GM18520 (cell line): Measurements from ENCODE around the gene NRM.
"Not testable (repeated sequence)": the region's sequence is repeated elsewhere in the genome, so short reads cannot be mapped to it uniquely, and the experiment has no call there.

ENCODE experiments used
- ATAC-seq: cut with Tn5 transposase; IDR thresholded peaks from one replicate; pipeline ENCODE4 v1.9.1; 2021; ENCODE audit not compliant: unreplicated experiment

Gene NRM

DNA sequence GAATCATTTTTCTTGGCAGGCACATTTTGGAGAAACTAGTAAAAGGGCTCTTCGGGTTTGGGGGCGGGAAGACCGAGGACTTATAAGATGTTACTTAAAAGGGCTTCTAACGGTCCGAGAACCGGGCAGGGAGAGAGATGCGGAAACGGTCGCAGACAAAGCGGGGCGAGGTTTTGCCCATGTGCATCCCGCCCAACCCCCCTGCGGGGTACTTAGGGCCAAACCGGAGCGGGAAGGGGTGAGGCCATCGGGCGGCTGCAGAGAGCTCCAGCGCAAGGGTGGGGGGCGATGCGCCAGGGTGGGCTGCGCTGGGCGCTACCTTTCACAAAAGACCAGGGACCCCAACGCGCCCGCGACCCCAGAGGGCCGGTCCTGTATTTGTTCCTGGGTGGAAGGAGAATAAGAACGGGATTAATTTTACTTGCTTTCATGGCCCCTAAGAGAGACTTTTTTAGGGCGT lies 30.0 kb upstream of the NRM start:
- no peak for ATAC-seq

DNA sequence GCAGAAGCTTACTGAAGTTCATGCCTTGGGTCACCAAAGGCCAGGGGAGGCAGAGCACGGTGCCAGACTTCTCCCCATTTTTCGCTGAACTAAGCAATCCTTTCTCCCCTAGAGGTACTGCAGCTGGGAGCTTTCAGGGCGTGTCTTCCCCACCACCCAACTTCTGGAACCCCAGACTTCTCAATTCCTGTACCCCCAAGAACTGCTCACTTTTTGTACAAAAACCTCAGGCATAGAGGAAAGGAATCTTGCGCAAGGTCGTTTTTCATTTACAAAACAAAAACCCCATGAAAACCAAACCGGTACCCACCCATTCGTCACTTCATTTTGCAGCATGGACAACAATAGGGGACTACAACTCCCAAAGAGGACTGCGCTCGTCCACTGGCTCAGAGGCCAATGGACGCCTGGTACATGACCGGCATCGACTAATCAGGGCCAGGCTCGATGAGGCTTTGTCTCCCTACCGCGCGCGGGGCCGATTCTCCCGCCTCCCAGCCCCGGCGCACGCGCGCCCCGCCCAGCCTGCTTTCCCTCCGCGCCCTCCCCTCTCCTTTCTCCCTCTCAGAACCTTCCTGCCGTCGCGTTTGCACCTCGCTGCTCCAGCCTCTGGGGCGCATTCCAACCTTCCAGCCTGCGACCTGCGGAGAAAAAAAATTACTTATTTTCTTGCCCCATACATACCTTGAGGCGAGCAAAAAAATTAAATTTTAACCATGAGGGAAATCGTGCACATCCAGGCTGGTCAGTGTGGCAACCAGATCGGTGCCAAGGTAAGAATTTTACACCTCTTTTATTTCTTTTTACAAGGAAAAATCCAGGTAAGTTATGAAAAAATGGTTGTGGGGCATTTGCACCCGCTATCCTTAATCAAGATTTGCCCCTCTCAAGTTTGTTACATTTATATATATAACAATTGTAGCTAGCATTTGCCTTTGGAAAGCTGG lies 29.3 kb upstream of the NRM start, which contains the start of gene TUBB:
TSS of gene TUBB (plus strand) at position 562 of the 947 bp plus-strand sequence. CDS start at position 717, 155 bp downstream.
- ATAC-seq, result peak; percentile 36

DNA sequence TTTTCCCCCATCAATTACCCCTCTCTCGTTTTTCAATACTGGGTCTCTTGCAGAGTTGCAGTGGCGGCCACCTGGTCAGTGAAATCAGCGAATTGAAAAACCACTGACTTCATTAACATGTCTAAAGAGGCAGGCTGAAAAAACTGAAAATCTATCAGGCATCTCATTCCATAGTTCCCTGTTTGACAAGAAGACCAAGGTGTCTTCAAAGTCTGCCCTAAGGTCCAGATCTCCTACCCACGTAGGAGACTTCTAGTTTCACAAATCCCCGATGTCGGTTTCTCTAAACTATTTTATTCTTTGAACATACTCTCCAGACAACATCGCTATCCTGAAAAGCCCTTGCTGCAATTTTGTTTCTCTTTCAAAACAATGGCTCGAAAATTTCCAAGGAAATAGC lies 28.6 kb upstream of the NRM start:
- ATAC-seq, result no peak

DNA sequence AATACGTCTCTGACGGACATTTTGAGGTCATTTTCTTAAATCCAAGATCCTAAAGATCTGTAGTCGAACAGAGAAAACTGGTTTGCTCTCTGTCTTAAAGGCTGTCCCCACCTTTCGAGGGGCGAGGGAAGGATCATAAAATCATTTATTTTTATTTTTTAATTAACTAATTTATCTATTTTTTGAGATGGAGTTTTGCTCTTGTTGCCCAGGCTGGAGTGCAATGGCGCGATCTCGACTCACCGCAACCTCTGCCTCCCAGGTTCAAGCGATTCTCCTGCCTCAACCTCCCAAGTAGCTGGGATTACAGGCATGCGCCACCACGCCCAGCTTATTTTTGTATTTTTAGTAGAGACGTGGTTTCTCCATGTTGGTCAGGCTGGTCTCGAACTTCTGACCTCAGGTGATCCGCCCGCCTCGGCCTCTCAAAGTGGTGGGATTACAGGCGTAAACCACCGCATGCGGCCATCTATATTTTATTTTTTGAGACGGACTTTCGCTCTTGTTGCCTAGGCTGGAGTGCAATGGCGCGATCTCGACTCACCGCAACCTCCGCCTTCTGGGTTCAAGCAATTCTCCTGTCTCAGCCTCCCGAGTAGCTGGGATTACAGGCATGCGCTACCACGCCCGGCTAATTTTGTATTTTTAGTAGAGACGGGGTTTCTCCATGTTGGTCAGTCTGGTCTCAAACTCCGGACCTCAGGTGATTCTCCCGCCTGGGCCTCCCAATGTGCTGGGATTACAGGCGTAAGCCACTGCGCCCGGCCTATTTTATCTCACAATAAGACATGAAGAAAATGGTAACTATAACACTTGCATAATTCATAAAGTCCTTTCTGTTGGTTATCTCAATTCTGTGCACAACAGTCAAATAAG lies 27.3 kb upstream of the NRM start:
- ATAC-seq, result not testable (repeated sequence)

DNA sequence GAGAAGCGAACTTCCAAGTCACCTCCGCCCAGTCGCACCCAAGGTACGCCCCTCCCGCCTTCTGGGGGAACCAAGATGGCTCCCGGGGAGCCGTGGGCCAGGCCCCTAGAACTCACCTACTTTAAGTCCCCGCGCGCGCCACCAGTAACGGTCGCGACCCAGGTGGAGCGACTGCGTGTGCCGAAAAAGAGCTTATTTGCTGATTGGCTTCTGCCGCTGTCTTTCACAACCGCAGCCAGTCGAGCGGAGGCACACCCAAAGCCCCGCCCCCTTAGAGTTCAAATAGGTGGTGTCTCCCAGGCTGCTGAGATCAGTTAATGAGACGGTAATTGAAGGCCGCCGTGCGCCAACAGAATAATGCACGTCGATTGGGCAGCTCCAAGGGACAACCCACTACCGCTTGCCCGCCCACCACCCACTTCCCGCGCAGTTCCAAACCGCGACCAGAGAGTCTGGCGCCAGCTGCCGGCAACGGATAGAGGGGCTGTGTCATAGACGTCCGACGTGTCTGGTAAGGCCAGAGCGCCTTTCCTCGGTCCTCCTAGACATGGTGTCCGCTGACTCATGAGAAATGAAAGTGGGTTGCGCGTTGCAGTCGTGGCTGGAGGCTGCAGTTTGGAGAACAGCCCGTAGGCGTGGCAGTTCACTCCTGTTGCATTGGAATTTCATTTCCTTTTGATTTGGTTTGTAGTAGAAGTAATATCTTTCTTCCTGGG lies 26.5 kb upstream of the NRM start, which contains the start of gene MDC1:
TSS of gene MDC1 (minus strand) at position 153 of the 716 bp plus-strand sequence. CDS start 2,106 bp downstream, outside the sequence.
- ATAC-seq, result peak; percentile 56

DNA sequence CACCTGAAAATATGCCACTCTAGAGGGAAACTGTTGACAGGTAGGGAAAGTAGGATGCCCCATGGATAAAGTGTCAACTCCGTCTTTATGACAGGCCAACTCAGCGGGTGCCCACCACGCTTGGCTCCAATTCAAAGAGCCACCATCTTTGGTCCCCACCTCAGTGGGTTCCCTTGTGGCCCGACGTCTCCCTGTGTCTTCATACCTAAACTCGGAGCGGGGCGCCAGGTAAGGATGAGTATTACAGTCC lies 26.0 kb upstream of the NRM start:
- ATAC-seq, result no peak

DNA sequence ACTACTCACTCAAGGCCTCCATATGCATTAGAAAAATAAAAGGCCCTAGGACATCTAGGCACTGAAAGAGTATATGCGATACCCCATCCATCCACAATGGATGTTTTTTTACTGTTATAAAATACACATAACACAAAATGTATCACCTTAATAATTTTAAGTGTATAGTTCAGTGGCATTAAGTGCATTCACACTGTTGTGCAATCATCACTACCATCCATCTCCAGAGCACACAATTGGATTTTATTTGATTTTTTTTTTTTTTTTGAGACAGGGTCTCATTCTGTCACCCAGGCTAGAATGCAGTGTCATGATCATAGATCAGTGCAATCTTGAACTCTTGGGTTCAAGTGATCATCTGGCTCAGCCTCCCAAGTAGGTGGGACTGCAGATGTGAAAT lies 23.5 kb upstream of the NRM start:
- no peak for ATAC-seq

DNA sequence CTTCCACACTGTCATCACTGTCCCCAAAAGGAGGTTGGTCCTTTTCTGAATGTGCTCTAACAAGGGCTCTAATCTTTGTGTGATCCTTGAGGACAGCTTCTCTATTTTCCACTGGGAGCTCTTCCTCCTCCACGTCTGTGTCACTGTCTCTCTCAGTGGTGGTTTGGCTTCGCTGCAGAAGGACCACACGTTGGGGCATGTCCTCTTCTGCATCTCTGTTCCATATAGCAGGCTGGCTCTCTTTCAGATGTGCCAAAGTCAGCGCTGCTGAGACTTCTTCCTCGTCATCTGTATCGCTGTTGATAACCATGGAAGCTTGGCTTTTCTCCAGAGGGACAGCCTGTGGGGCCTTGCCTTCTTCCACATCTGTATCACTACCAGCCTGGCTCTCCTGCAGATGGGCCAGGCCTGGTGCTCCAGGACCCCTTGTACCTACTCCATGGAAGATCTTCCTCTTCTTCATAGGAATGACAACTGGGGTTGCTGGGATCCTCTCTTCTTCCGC lies 21.7 kb upstream of the NRM start:
- ATAC-seq, result no peak

DNA sequence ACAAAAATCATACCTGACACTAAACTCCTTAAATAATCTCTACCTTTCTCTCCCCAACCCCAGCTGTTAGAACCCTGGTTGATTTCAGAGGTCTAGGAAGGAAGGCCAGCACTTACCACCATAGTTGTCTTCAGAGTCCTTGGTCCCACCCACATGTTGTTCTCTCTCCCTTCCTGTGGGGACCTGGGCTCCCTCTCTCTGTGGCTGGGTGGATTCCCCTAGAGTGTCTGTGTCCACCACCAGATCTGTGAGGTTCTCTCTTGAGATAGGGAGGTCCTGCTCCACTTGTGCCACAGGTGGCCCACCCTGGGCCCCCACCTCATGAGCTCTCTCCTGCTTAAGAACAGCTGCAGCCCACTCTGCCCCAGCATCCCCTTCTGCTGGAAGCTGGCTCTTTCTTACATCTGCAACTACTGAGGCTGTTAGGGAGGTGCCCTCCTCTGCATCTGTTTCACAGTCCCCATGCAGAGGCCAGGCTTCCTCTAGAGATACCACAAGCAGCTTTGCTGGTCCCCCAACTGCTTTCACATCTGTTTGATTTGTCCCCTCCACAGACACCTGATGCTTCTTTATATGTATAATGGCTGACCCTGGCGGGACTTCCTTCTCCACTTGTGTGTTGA lies 21.1 kb upstream of the NRM start:
- no peak for ATAC-seq

DNA sequence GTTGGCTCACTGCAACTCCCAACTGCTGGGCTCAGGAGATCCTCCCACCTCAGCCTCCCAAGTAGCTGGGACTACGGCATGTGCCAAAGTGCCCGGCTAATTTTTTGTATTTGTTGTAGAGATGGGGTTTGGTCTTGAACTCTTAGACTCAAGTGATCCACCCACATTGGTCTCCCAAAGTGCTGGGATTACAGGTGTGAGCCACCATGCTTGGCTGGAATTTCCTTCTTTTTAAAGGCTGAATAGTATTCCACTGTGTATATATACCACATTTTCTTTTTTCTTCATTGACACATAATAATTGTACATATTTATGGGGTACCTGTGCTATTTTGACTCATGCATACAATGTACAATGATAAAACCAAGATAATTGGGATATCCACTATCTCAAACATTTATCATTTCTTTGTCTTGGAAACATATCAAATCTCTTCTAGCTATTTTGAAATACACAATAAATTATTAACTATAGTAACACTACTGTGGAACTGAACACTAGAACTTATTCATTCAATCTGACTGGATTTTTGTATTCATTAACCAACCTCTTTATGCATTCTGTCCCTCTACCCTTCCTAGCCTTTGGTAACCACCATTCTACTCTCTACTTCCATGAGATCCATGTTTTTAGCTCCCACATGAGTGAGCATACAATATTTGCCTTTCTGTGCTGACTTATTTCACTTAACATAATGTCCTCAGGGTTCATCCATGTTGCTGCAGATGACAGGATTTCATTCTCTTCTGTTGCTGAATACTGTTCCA lies 18.5 kb upstream of the NRM start:
- no peak for ATAC-seq

DNA sequence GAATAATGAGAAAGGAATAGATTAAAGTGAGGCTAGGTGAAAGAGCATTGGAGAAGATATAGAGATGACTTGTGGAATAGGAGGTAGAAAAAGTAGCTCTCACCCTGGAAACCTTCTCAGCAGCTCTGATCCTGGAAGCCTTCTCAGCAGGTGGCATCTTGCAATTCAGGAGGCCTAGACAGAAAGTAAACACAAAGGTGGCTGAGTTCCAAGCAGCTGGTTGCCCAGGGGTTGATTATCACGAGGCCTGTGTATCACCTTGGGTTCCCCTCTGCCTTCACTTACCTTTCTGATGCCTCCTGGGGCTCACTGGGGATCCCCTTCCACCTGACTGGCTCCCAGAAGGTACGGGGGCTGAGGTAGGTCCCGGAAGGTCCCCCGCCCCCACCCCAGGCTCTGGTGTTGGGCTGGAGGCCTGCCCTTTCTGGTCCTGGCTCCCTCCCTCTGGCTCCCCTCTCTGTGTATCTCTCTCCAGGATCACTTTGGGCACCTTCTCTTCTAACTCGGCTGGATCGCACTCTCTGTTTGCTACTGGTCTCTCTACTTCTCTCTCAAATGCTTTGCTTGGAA lies 16.6 kb upstream of the NRM start:
- no peak for ATAC-seq

DNA sequence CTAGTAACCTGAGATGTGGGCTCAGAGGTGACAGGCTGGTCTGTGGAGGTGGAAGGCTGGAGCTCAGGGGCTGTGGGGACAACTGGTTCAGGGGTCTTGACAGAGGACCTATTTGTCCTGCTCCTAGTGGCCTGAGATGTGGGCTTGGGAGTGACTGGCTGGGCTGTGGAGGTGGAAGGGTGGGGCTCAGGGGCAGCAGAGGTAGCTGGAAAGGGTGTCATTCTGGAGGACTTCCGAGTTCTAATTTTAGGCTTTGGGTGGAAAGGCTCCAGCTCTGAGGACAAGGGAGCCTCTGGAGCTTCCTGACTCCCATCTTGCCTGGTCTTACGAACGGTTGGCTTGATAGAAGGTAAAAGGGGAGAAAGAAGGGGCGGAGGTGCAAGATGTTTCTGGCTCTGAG lies 14.8 kb upstream of the NRM start:
- ATAC-seq, result no peak

DNA sequence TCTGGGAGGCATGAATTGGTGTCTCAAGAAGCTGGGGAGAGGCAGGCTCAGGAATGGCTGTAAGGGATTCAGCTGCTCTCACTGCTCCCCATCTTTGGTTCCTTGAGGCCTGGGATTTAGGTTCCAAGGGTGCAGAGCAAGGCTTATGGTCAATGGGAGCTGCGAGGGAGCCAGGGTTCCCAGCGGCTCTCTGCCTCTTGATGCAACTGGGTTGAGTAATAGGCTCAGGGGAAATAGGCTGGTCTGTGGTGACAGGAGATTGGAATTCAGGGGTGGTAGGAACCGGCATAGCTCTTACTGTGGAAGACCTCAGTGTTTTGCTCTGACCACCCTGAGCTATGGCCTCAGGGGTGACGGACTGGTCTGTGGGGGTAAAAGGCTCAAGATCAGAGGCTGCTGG lies 13.0 kb upstream of the NRM start:
- ATAC-seq, result no peak

DNA sequence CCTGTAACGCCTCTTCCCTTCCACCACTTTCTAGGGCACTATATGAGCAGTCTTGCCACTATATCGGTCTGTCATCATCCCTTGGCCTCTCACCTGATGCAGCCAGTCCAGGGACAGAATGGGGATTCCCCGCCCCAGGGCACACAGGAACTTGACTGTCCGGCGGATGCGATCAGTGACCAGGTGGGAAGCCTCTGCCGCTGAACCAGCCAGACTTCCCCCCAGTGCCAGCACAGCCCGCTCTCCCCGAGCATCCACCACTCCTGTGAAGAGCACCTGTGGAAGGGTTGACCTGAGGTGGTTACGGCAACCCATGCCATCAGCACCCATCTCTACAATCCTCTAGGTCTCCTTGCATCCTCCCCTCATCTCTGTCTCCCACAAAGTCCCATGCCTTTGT lies 12.2 kb upstream of the NRM start:
- no peak for ATAC-seq

DNA sequence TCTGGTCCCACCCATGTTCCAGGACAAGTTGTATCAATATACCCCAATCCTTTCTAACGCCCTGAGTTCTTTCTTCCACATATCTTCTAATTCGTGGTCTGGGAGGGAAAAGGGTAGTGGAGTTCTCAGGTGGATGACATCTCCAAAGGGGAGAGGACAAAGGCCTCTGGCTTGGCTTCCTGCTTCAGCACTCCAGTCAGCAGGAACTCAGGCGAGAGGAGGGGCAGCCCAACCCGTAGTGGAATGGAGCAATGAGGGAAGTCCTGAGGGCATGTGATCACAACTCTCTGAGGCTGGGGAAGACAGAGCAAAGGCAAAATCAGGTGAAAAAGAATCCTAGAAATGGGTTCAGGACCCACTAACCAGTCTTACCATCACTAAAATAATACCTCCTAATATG lies 9.6 kb upstream of the NRM start:
- ATAC-seq, result no peak

DNA sequence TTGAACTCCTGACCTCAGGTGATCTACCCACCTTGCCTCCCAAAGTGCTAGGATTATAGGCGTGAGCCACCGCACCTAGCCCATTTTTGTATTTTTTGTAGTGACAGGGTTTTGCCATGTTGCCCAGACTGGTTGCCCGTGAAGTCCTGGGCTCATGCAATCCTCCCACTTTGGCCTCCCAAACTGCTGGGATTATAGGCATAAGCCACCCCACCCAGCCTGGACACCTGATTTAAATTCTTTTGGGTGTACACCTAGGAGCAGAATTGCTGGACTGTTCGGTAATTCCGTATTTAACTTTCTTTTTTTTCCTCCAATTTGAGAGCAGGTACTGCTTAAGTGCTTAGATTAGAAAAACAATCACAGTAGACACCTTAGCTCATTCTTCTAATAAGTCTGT lies 5.6 kb upstream of the NRM start:
- no peak for ATAC-seq

DNA sequence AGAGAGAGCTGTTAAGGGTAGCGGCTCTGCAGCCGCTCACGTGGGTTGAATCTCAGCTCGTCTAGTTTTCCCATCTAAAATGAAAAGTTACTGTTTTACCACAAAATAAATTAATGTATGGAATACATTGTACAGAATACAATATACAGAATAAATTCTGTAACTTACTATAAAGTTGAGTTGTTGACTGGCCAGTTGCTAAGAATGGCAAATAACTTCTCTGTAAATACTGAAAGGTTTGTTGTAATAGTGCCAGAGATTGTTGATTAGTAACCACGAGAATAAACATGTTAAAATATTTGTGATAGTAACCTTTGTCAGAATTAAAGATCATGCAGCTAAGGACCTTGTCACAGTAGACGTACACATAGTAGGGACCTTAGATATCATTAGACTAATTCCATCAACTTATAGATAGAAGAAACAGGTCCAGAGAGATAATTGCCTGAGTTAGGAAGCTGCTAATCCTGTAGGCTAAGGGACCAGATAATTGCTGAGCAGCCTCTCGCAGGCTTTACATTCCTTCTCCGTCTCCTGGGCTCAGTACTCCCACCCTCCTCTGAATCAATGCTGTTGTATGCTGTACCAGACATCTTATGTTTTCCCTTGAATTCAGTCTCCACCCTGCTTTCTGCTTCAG lies 544 bp upstream of the NRM start:
- ATAC-seq, result no peak

DNA sequence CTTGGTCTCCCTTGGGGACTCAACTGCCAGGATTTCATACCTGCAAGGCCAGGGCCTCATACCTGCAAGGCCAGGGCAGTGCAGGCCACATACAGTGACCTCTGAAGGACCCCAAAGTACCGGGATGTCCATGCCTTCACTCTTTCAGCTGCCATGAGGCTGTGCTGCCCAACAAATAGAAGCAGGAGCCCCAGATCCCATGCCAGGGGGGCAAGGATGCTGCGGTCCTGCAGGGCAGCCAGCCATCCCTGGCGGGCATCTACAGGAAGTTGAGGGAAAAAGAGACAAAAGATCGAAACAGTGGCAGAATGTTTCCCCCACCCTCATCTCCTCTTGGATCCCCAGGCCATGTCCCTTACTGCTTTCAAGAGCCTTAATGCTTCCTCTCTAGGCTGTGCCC lies 799 bp downstream of the NRM start:
- no peak for ATAC-seq
